ENCODE results near the gene HSD17B12.
A peak's percentile ranks its signal among the peaks of the same experiment; 100 is the strongest.

The HSD17B12 gene

GRCh38 chr11:43806976-43807375 is 126.4 kb downstream of the HSD17B12 start:
- no peak for DNase-seq

DNA sequence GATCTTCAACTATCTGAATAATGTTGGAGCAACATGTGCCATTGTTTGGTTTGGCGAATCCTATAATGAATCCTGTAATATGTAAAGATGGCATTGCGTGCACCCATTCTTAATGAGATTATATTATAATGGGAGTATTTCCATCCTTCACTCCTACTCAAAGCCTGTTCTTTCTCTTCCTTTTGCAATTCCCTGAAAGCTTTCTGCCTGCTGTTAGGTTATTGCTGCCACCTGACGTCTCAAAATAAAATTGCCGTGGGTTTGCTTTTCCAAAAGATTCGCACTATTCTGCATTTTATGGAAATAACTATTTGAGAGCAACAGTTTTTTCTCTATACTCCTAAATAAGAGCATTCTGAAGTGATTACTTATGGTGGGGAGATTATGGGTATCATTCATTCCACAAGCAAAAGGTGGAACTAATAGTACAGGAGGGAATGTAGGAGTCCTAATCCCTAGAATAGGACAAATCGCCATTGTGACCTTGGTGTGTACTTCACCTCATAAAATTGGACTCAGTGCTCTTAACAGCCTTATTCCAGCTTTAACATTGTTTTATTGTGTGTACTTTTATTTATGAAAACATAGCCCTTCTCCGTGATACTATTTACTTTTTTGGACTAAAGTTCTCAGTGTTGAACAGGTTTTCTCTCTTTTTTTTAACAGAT is 130.5 kb downstream of the HSD17B12 start:
- DNase-seq, result peak; percentile 8

- no peak for DNase-seq
Observed at GRCh38 chr11:43812471-43812870, 131.9 kb downstream of the HSD17B12 start.

GRCh38 chr11:43818220-43818619 is 137.7 kb downstream of the HSD17B12 start:
- DNase-seq, result peak; percentile 71

GRCh38 chr11:43819926-43820325 is 139.4 kb downstream of the HSD17B12 start:
- DNase-seq, result no peak

- DNase-seq, result no peak
Observed at GRCh38 chr11:43823316-43823715, 142.8 kb downstream of the HSD17B12 start.

DNA sequence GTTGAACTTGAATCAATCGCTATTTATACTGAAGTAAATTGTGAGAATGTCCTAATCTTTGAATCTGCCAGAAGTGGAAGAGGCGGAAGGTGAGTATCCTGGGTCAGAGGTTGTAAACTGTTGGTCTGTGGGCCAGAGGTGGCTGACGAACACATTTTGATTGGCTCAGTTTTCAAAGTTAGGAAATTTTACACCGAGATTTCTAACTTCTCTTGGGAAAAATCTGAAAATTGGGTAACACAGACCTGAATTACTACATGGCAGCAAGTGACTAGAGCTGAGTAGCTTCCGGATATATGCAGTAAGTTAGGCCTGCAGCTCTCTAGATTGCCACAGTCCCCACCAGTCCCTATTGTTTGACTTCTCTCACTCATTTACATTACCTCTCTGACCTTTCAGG is 143.3 kb downstream of the HSD17B12 start:
- no peak for DNase-seq

DNA sequence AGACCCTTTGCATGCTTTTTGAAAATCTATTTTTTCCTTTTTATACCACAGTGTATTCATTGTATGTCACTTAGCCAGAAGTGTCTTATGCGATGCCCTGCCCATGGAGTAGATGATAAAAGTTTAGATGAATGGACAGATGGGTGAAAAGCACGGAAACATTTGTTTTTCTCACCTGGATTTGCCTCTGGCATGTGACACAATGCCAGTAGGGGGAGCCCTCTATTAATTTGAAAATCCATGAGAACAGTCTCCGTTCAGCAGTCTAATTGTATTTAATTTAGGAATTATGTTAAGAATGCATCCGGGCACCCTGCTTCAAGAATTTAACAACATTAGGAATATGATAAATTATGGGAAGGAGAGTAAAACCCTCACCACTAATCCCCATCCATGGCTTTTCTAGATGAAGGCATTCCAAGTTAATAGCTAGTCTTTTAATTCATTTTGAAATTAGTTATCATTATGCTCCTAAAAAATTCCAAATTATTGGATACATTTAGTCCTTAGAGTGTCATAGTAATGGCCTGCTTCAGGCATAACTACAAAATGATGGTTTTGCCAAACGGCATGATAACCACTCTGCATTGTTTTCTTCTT is 144.8 kb downstream of the HSD17B12 start:
- peak; percentile 30 for DNase-seq

GRCh38 chr11:43830928-43831440 is 150.4 kb downstream of the HSD17B12 start:
- DNase-seq, result peak; percentile 100

DNA sequence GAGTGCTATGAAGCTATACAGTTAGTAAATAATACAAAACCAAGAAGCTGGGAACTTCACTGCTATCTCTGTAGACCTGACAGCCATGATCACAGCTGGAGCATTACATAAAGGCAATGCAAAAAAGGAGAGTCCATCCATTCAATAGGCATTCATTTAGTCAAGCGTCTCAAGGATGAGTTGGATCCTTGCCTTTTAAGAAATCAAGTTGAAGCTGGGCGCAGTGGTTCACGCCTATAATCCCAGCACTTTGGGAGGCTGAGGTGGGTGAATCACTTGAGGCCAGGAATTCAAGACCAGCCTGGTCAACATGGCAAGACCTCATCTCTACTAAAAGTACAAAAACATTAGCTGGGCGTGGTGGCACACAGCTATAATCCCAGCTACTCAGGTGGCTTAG is 152.0 kb downstream of the HSD17B12 start:
- no peak for DNase-seq

GRCh38 chr11:43833657-43834073 is 153.1 kb downstream of the HSD17B12 start:
- peak; percentile 58 for DNase-seq

GRCh38 chr11:43834286-43834685 is 153.7 kb downstream of the HSD17B12 start:
- DNase-seq, result no peak

GRCh38 chr11:43835104-43835503 is 154.6 kb downstream of the HSD17B12 start:
- no peak for DNase-seq

- DNase-seq, result no peak
Observed at GRCh38 chr11:43837879-43838278, 157.3 kb downstream of the HSD17B12 start.

DNA sequence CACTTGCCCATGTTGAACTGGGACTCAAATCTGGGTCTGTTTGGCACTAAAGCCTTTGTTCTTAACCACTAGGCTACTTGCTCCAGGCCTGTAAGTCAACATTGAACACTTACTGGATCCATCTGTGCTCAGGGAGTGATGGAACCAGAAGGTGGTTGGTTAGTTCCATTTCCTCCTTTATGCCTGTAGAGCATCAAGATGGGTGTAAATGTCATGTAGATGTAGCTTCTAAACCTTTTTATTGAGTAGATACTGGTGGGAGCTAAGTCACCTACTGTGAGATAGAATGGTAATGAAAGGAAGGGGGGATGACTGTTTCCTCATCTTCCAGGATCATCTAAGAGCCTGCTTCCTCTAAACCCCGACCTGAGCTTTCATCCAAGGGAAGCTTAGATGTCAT is 161.5 kb downstream of the HSD17B12 start:
- DNase-seq, result no peak

DNA sequence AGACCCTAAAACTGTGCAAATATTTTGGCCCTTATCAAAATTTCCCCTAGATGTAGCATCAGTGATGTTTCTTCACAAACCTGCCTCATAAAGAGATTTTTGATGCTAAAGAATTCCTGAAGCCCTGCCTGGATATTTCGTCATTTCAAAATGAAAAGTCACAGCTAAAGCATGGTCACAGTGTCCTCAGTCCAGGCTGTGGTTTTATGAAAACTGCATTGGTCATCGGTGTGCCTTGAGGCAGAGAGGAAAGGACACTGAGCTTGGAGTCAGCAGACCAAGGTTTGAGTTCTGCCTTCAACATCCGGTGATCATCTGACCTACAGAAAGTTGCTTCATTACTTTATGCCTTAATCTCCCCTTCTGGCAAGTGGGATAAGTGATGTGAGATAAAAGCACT is 165.3 kb downstream of the HSD17B12 start:
- DNase-seq, result no peak

- peak; percentile 79 for DNase-seq
Observed at GRCh38 chr11:43852057-43852636, 171.6 kb downstream of the HSD17B12 start.

- DNase-seq, result no peak
Observed at GRCh38 chr11:43853781-43854180, 173.2 kb downstream of the HSD17B12 start.

- no peak for DNase-seq
Observed at GRCh38 chr11:43856993-43857392, 176.5 kb downstream of the HSD17B12 start.

GRCh38 chr11:43861141-43861540 is 180.6 kb downstream of the HSD17B12 start:
- no peak for DNase-seq

DNA sequence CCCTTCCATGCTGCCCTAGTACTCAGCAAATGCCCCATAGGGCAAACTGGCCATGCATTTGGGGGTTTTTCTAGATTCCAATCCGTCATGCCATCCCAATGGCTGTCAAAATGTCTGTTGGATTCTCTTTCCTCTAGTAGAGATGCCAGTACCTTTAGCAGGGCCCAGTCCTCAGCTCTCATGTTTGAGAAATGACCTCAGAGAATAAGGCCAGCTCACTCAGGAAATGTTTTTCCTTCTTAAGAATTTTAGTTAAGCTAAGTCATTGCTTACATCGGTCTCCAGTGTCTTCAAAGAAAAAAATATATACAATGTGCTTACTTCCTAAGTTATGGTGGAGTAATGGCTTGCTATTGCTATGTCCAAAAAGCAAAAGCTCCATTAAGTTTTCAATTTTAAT is 186.0 kb downstream of the HSD17B12 start:
- peak; percentile 68 for DNase-seq

DNA sequence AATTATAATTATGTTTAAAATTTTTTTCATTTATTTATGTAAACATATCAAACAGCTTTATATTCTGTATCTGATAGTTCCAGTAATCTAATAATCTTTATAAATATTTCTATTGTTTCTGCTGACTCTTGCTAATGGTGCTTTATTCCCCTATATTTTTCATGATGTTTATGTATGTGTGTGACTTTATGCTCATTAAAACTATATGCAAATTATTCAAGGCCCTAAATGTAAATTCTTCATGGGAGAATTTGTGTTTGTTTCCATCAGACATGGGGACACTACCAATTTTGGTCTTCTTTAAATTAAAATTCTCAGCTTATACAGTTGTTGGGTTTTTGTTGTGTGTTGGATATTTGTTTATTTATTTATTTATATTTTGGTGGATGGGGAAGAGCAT is 186.4 kb downstream of the HSD17B12 start:
- DNase-seq, result no peak

GRCh38 chr11:43868852-43869567 is 188.5 kb downstream of the HSD17B12 start:
- peak; percentile 59 for DNase-seq
